Measurements from ENCODE around the gene SEMA3A.

GRCh38 chr7:84137812-84138211, 56.8 kb downstream of the SEMA3A start:
- TF ChIP-seq, protein P1, sequence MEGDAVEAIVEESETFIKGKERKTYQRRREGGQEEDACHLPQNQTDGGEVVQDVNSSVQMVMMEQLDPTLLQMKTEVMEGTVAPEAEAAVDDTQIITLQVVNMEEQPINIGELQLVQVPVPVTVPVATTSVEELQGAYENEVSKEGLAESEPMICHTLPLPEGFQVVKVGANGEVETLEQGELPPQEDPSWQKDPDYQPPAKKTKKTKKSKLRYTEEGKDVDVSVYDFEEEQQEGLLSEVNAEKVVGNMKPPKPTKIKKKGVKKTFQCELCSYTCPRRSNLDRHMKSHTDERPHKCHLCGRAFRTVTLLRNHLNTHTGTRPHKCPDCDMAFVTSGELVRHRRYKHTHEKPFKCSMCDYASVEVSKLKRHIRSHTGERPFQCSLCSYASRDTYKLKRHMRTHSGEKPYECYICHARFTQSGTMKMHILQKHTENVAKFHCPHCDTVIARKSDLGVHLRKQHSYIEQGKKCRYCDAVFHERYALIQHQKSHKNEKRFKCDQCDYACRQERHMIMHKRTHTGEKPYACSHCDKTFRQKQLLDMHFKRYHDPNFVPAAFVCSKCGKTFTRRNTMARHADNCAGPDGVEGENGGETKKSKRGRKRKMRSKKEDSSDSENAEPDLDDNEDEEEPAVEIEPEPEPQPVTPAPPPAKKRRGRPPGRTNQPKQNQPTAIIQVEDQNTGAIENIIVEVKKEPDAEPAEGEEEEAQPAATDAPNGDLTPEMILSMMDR (IDR thresholded peaks at IDR 0.05; ENCODE audit: insufficient read depth, low read length, poor library complexity, severe bottlenecking): no peak
- no peak for TF ChIP-seq EZH2phosphoT487 (conservative IDR thresholded peaks at IDR 0.05; ENCODE audit: low read length)

Measured in SU-DHL-6 (cell line).